RWPE2 (cell line): ENCODE results near the gene HTR7.

ENCODE experiments used
- ATAC-seq: fragments of 200-7000 bp; cut with Tn5 transposase; 3 replicates; pipeline ENCODE4 v1.9.1; 2021; ENCODE audit warnings: low read depth
- DNase-seq: peaks from one replicate; pipeline ENCODE4 v3.0.0-alpha.2; 2020; ENCODE audit warnings: low spot score
- H3K27ac ChIP-seq: fragments of 450-650 bp; 2 replicates; pipeline ENCODE4 v1.5.1; 2017; ENCODE audit warnings: mild to moderate bottlenecking; ENCODE audit not compliant: poor library complexity, severe bottlenecking
- H3K27me3 ChIP-seq: fragments of 250-450 bp; sonication (Bioruptor Pico); 2 replicates; pipeline ENCODE4 v1.5.1; 2021; ENCODE audit warnings: mild to moderate bottlenecking, moderate library complexity; ENCODE audit not compliant: insufficient read depth, poor library complexity, severe bottlenecking
- H3K36me3 ChIP-seq: fragments of 250-450 bp; sonication (Bioruptor Pico); 2 replicates; pipeline ENCODE4 v1.5.1; 2020; ENCODE audit warnings: low read depth, mild to moderate bottlenecking, moderate library complexity
- H3K4me1 ChIP-seq: fragments of 250-450 bp; sonication (Bioruptor Pico); 2 replicates; pipeline ENCODE4 v1.5.1; 2021; ENCODE audit warnings: mild to moderate bottlenecking, moderate library complexity; ENCODE audit not compliant: insufficient read depth, poor library complexity, severe bottlenecking
- H3K4me3 ChIP-seq: fragments of 250-450 bp; sonication (Bioruptor Pico); 2 replicates; pipeline ENCODE4 v1.5.1; 2021; ENCODE audit warnings: mild to moderate bottlenecking, moderate library complexity; ENCODE audit not compliant: severe bottlenecking
- H3K9me3 ChIP-seq: fragments of 250-450 bp; sonication (Bioruptor Pico); 2 replicates; pipeline ENCODE4 v1.5.1; 2021; ENCODE audit warnings: mild to moderate bottlenecking, moderate library complexity; ENCODE audit not compliant: severe bottlenecking
- CTCF ChIP-seq: fragments of 450-650 bp; IDR thresholded peaks from one replicate; pipeline ENCODE4 v1.5.1; 2017; ENCODE audit warnings: mild to moderate bottlenecking, moderate library complexity; ENCODE audit not compliant: poor library complexity, severe bottlenecking

The HTR7 gene

DNA sequence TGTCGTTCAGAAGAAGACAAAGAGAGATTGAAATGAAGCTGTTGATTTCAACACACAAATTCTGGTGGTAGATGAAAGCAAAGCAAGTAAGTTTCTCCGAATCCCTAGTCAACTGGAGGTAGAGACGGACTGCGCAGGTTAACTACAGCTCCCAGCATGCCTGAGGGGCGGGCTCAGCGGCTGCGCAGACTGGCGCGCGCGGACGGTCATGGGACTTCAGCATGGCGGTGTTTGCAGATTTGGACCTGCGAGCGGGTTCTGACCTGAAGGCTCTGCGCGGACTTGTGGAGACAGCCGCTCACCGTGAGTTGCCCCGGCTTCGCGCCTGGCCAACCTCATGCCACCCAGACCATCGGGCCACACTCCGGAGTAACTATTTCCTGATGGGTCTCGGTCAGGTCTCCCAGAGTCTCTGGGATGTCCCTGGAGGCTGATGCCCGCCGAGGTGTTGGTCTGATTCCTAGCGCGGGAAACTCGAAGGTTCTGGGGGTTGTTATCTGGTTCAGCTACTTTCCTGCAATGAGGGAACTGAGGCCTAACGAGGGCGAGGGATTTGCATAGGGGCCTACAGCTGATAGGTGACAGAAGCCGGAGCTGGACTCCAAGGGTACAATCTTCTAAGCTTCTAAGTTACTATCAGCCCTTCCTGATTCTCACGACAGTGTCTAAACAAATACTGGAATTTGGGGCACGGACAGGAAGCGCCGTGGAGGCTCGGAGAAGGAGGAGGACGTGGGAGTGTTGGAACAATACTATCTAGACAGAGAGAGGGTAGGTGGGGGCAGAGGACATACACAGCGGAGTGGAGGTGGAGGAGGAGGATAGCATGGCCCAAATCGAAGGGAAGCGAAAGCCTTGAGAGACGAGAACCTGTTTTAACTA lies 14.2 kb upstream of the HTR7 start, which contains the start of gene RPP30:
Gene RPP30 (plus strand): TSS at position 209 of the 882 bp plus-strand sequence. CDS start 13 bp downstream, at position 222.
- Histone ChIP-seq H3K36me3 (peaks cover 25% of the 10 kb centered on the region), H3K4me1 (peaks cover 6% of the 10 kb centered on the region), H3K9me3 (no peaks in the 10 kb centered on the region), H3K27me3 (no peaks in the 10 kb centered on the region), H3K4me3 (peak within 1 kb of the TSS; percentile 73), H3K27ac (peak within 1 kb of the TSS; percentile 32)
- peak; percentile 80 for DNase-seq
- no peak for TF ChIP-seq CTCF
- peak; percentile 99 for ATAC-seq

- H3K4me3 ChIP-seq: peak overlapping the region; percentile 73
- TF ChIP-seq CTCF: peak; percentile 37
- H3K27ac ChIP-seq: no peak overlapping the region
- H3K4me1 ChIP-seq: peaks cover 6% of the 10 kb centered on the region
- H3K9me3 ChIP-seq: no peaks in the 10 kb centered on the region
- ATAC-seq (peak; percentile 31), DNase-seq (no peak)
- H3K27me3 ChIP-seq: no peaks in the 10 kb centered on the region
- H3K36me3 ChIP-seq: peaks cover 21% of the 10 kb centered on the region
Measured at GRCh38 chr10:90871279-90871765, 13.5 kb upstream of the HTR7 start.

DNA sequence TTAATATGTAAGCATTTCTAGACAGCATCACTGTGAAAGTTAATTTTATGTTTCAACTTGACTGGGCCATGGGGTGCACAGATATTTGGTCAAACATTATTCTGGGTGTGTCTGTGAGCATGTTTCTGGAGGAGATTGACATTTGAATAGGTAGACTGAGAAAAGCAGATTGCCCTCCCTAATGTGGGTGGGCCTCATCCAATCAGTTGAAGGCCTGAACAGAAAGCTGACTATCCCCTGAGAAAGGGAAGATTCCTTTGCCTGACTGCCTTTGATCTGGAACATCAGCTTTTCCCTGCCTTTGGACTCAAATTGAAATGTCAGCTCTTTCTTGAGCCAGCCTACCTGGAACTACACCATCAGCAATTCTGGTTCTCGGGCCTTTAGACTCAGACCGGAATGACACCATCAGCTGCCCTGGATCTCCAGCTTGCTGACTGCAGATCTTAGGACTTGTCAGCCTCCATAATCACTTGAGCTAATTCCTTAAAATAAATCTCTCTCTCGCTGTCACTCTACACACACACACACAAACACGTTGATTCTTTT lies 8.3 kb upstream of the HTR7 start:
- no peak overlapping the region for H3K27ac ChIP-seq
- no peak for DNase-seq
- no peaks in the 10 kb centered on the region for H3K36me3 ChIP-seq
- no peaks in the 10 kb centered on the region for H3K9me3 ChIP-seq
- no peak for TF ChIP-seq CTCF
- no peaks in the 10 kb centered on the region for H3K27me3 ChIP-seq
- peaks cover 2% of the 10 kb centered on the region for H3K4me1 ChIP-seq
- no peak for ATAC-seq
- H3K4me3 ChIP-seq: no peak overlapping the region

GRCh38 chr10:90865401-90865800 lies 7.6 kb upstream of the HTR7 start:
- Histone ChIP-seq H3K36me3 (no peaks in the 10 kb centered on the region), H3K4me3 (no peak overlapping the region), H3K9me3 (no peaks in the 10 kb centered on the region), H3K4me1 (no peaks in the 10 kb centered on the region), H3K27ac (no peak overlapping the region), H3K27me3 (no peaks in the 10 kb centered on the region)
- ATAC-seq: no peak
- peak; percentile 65 for TF ChIP-seq CTCF
- DNase-seq: no peak
